Muscle layer of duodenum (tissue), 2 donors: ENCODE data around the gene CD247.
A peak's percentile ranks its signal among the peaks of the same experiment; 100 is the strongest.

Experiments used
- H3K27ac ChIP-seq: one replicate; pipeline ENCODE4 v1.7.0; 2013; ENCODE audit warnings: mild to moderate bottlenecking, low read length
- H3K27me3 ChIP-seq: one replicate; pipeline ENCODE4 v1.7.0; 2013; ENCODE audit warnings: low read depth, mild to moderate bottlenecking, control low read depth, low read length
- H3K36me3 ChIP-seq, 2 donors: one replicate each; pipeline ENCODE4 v1.7.0; 2013; ENCODE audit warnings: low read length in 2 of 2, control low read depth in 1 of 2, mild to moderate bottlenecking in 1 of 2; ENCODE audit not compliant: insufficient read depth in 2 of 2, control insufficient read depth in 1 of 2
- H3K4me1 ChIP-seq, 2 donors: one replicate each; pipeline ENCODE4 v1.7.0; 2013; ENCODE audit warnings: low read length in 2 of 2, mild to moderate bottlenecking in 2 of 2, control low read depth in 1 of 2, moderate library complexity in 1 of 2; ENCODE audit not compliant: insufficient read depth in 2 of 2, control insufficient read depth in 1 of 2
- H3K4me3 ChIP-seq, 2 donors: one replicate each; pipeline ENCODE4 v1.7.0; 2013; ENCODE audit warnings: low read length in 2 of 2, low read depth in 1 of 2, mild to moderate bottlenecking in 1 of 2
- H3K9me3 ChIP-seq, 2 donors: one replicate each; pipeline ENCODE4 v1.7.0; 2013; ENCODE audit warnings: low read length in 2 of 2, control low read depth in 1 of 2, mild to moderate bottlenecking in 1 of 2; ENCODE audit not compliant: control insufficient read depth in 1 of 2
- donor health status: healthy.

CD247 gene

GRCh38 chr1:167440345-167440744 lies 78.0 kb downstream of the CD247 start:
- Histone ChIP-seq H3K9me3 (no peaks in the 10 kb centered on the region), H3K4me3 (no peak overlapping the region), H3K27me3 (peaks cover 12% of the 10 kb centered on the region), H3K27ac (no peak overlapping the region), H3K4me1 (peaks cover 0 to 11% of the 10 kb centered on the region in 2 donors), H3K36me3 (no peaks in the 10 kb centered on the region)

GRCh38 chr1:167439301-167439988 lies 78.9 kb downstream of the CD247 start:
- Histone ChIP-seq H3K9me3 (no peaks in the 10 kb centered on the region), H3K36me3 (no peaks in the 10 kb centered on the region), H3K27me3 (peaks cover 12% of the 10 kb centered on the region), H3K4me1 (peaks cover 0 to 11% of the 10 kb centered on the region in 2 donors), H3K4me3 (peak overlapping the region; percentile 42 to 63), H3K27ac (no peak overlapping the region)

- H3K9me3 ChIP-seq, result no peaks in the 10 kb centered on the region
- no peaks in the 10 kb centered on the region for H3K36me3 ChIP-seq
- peaks cover 12% of the 10 kb centered on the region for H3K27me3 ChIP-seq
- no peak overlapping the region for H3K27ac ChIP-seq
- H3K4me1 ChIP-seq, result peaks cover 0 to 11% of the 10 kb centered on the region in 2 donors
- no peak overlapping the region for H3K4me3 ChIP-seq
Observed at GRCh38 chr1:167438171-167439138, 79.9 kb downstream of the CD247 start.

GRCh38 chr1:167435484-167435883 lies 82.8 kb downstream of the CD247 start:
- Histone ChIP-seq H3K4me1 (peaks cover 0 to 11% of the 10 kb centered on the region in 2 donors), H3K36me3 (no peaks in the 10 kb centered on the region), H3K9me3 (no peaks in the 10 kb centered on the region), H3K4me3 (no peak overlapping the region), H3K27ac (no peak overlapping the region), H3K27me3 (peaks cover 12% of the 10 kb centered on the region)

- no peak overlapping the region for H3K27ac ChIP-seq
- peaks cover 12% of the 10 kb centered on the region for H3K27me3 ChIP-seq
- no peak overlapping the region for H3K4me3 ChIP-seq
- peaks cover 0 to 4% of the 10 kb centered on the region in 2 donors for H3K4me1 ChIP-seq
- H3K36me3 ChIP-seq, result no peaks in the 10 kb centered on the region
- no peaks in the 10 kb centered on the region for H3K9me3 ChIP-seq
Observed at GRCh38 chr1:167434306-167434705, 84.0 kb downstream of the CD247 start.

GRCh38 chr1:167433884-167434283 lies 84.4 kb downstream of the CD247 start:
- H3K4me1 ChIP-seq, result peaks cover 0 to under 1% of the 10 kb centered on the region in 2 donors
- H3K4me3 ChIP-seq, result no peak overlapping the region
- no peaks in the 10 kb centered on the region for H3K36me3 ChIP-seq
- H3K27me3 ChIP-seq, result peaks cover 8% of the 10 kb centered on the region
- no peaks in the 10 kb centered on the region for H3K9me3 ChIP-seq
- H3K27ac ChIP-seq, result no peak overlapping the region

GRCh38 chr1:167432780-167433179 lies 85.5 kb downstream of the CD247 start:
- Histone ChIP-seq H3K27ac (no peak overlapping the region), H3K36me3 (no peaks in the 10 kb centered on the region), H3K4me3 (no peak overlapping the region), H3K27me3 (no peaks in the 10 kb centered on the region), H3K9me3 (no peaks in the 10 kb centered on the region), H3K4me1 (peaks cover 0 to 5% of the 10 kb centered on the region in 2 donors)

GRCh38 chr1:167431909-167432650 lies 86.2 kb downstream of the CD247 start:
- Histone ChIP-seq H3K27ac (no peak overlapping the region), H3K36me3 (no peaks in the 10 kb centered on the region), H3K4me3 (no peak overlapping the region), H3K9me3 (no peaks in the 10 kb centered on the region), H3K4me1 (peaks cover 0 to 8% of the 10 kb centered on the region in 2 donors), H3K27me3 (no peaks in the 10 kb centered on the region)

- H3K9me3 ChIP-seq, result no peaks in the 10 kb centered on the region
- peaks cover 0 to 8% of the 10 kb centered on the region in 2 donors for H3K4me1 ChIP-seq
- no peak overlapping the region for H3K27ac ChIP-seq
- no peaks in the 10 kb centered on the region for H3K36me3 ChIP-seq
- H3K4me3 ChIP-seq, result no peak overlapping the region
- H3K27me3 ChIP-seq, result no peaks in the 10 kb centered on the region
Observed at GRCh38 chr1:167431261-167431908, 86.9 kb downstream of the CD247 start.

- H3K9me3 ChIP-seq, result no peaks in the 10 kb centered on the region
- no peak overlapping the region for H3K27ac ChIP-seq
- H3K4me3 ChIP-seq, result no peak overlapping the region
- H3K36me3 ChIP-seq, result no peaks in the 10 kb centered on the region
- H3K4me1 ChIP-seq, result peaks cover 0 to 8% of the 10 kb centered on the region in 2 donors
- no peaks in the 10 kb centered on the region for H3K27me3 ChIP-seq
Observed at GRCh38 chr1:167430849-167431242, 87.5 kb downstream of the CD247 start.
